Brain microvascular endothelial cell (primary cell): ENCODE measurements around the gene STX11.

ENCODE experiments used
- DNase-seq: peaks from one replicate; pipeline ENCODE4 v3.0.0-alpha.2; 2020
- H3K27ac ChIP-seq: fragments of 250-450 bp; sonication (Bioruptor Pico); 2 replicates; pipeline ENCODE4 v1.5.1; 2020; ENCODE audit warnings: mild to moderate bottlenecking, moderate library complexity
- H3K27me3 ChIP-seq: fragments of 250-450 bp; sonication (Bioruptor Pico); replicated peaks from 2 replicates; pipeline ENCODE4 v1.5.1; 2020; ENCODE audit warnings: mild to moderate bottlenecking
- H3K36me3 ChIP-seq: fragments of 250-450 bp; sonication (Bioruptor Pico); replicated peaks from 2 replicates; pipeline ENCODE4 v1.5.1; 2020; ENCODE audit warnings: mild to moderate bottlenecking
- H3K4me3 ChIP-seq: 2 replicates; pipeline ENCODE4 v1.5.1; 2011; ENCODE audit warnings: low read depth, mild to moderate bottlenecking, control low read depth, low read length, moderate library complexity
- CTCF ChIP-seq: IDR thresholded peaks from 2 replicates; pipeline ENCODE4 v1.5.1; 2011; ENCODE audit warnings: low read depth, mild to moderate bottlenecking, moderate library complexity, low read length, control low read depth, inconsistent platforms; ENCODE audit errors: missing control alignments
- in situ Hi-C: cut with HindIII; loops from 2 replicates; pipeline ENCODE4 v1.10.0; 2017; ENCODE audit warnings: low sequenced_read_pairs, low pct_ligation_motif_present

STX11 gene

GRCh38 chr6:144234399-144234798 lies 84.1 kb downstream of the STX11 start:
- in situ Hi-C loops, result no loop called here
- TF ChIP-seq CTCF, result no peak
- Histone ChIP-seq H3K27ac (no peak overlapping the region), H3K27me3 (no peaks in the 10 kb centered on the region), H3K36me3 (no peaks in the 10 kb centered on the region), H3K4me3 (no peak overlapping the region)
- DNase-seq, result no peak

GRCh38 chr6:144234935-144235334 lies 84.6 kb downstream of the STX11 start:
- TF ChIP-seq CTCF, result no peak
- Histone ChIP-seq H3K36me3 (no peaks in the 10 kb centered on the region), H3K27ac (no peak overlapping the region), H3K4me3 (no peak overlapping the region), H3K27me3 (no peaks in the 10 kb centered on the region)
- DNase-seq, result no peak
- in situ Hi-C loops, result no loop called here
